Coronary artery (tissue), 2 donors: Measurements from ENCODE around the gene DBX2.

Experiments used
- DNase-seq: peaks from one replicate; pipeline ENCODE4 v3.0.0-alpha.2; 2017; ENCODE audit warnings: low spot score
- H3K27ac ChIP-seq, 2 donors: fragments of 200-600 bp; sonication (generic); one replicate each; pipeline ENCODE4 v1.5.1; 2016 to 2019
- H3K4me3 ChIP-seq: fragments of 200-600 bp; sonication (generic); 2 replicates; pipeline ENCODE4 v1.5.1; 2016; ENCODE audit warnings: mild to moderate bottlenecking, moderate library complexity
- TF ChIP-seq, protein P1 (sequence below): fragments of 200-600 bp; sonication (generic); IDR thresholded peaks from one replicate; pipeline ENCODE4 v1.5.1; 2019; ENCODE audit warnings: antibody characterized with exemption

DBX2 gene

DNA sequence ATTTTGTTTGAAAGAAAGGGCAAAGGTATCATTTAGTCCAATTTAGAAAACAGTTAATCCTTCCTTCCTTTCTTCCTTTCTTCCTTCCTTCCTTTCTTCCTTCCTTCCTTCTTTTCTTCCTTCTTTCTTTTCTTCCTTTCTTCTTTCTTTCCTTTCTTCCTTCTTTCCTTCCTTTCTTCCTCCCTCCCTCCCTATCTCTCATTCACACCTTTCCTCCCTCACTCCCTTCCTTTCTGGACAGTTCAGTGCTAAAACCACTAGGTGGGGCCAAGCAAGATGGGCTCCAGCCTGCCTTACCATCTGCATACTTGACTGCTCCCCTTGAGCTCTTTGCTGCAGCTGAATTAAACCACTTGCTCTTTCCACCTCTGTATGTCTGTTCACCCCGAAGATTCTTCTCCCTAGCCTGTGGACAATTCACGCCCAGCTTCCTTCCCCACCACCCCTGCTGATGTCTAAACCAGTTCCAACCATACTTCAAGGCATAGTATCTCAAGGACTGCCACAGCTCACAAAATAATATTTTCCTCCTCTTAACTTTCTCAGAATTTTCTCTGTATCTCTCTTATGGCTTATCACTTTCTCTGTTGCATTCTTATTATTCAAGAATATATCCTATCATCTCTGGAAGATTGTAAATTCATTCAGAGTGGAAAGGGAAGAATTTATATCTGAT lies 78.0 kb downstream of the DBX2 start:
- H3K27ac ChIP-seq = no peak overlapping the region
- TF ChIP-seq, protein P1, sequence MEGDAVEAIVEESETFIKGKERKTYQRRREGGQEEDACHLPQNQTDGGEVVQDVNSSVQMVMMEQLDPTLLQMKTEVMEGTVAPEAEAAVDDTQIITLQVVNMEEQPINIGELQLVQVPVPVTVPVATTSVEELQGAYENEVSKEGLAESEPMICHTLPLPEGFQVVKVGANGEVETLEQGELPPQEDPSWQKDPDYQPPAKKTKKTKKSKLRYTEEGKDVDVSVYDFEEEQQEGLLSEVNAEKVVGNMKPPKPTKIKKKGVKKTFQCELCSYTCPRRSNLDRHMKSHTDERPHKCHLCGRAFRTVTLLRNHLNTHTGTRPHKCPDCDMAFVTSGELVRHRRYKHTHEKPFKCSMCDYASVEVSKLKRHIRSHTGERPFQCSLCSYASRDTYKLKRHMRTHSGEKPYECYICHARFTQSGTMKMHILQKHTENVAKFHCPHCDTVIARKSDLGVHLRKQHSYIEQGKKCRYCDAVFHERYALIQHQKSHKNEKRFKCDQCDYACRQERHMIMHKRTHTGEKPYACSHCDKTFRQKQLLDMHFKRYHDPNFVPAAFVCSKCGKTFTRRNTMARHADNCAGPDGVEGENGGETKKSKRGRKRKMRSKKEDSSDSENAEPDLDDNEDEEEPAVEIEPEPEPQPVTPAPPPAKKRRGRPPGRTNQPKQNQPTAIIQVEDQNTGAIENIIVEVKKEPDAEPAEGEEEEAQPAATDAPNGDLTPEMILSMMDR = no peak
- DNase-seq = no peak
- H3K4me3 ChIP-seq = no peak overlapping the region

DNA sequence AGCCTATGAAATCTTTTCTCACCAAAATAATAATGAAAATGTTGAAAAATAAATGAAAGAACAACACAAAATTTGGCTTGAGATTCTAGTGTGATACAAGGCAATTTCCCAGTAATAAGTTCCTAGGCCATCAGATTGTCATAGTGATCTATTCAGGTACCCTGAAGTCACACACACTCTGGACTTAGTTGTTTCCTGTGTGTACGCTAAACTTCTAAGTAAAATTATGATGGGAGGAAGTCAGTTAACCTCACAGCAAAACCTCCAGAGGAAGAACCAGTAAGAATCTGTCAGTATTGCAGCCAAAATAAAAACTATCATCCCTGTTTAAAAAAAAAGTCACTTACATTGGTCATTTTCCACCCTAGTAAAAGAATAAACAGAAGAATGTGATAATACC lies 81.9 kb downstream of the DBX2 start:
- DNase-seq = no peak
- no peak overlapping the region for H3K4me3 ChIP-seq
- H3K27ac ChIP-seq = no peak overlapping the region
- TF ChIP-seq, protein P1 = no peak
